ENCODE data around the gene FGGY. TPM values are rescaled to one million over a fixed set of nuclear protein-coding genes. Genes with fewer than 3 reads are reported as not detected.

FGGY gene
- total RNA-seq, 2 experiments from 2014 or later, result 11.9 to 13.6 TPM

DNA sequence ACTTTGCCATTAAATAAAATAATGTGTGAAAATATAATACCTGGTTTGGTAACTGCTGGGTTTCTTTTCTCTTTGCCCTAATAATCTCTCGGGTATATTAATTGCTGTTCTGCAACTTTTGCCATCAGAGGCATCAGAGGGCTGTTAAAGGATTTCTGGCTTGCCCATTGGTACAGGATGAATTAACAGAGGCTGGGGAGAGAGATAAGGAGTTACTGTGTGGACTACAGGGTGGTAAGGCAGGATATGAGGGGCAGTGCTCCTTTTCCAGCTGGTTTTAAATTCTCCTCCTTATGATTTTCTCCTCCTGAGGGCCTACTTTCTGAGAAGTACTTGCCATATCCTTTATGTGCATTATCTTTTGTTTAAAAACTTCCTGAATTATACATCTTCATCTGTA is 48.3 kb downstream of the FGGY start:
- Mint-ChIP-seq H3K9me3 (no peaks in the 10 kb centered on the region), H3K27ac (no peak overlapping the region), H3K36me3 (ENCODE audit: low read depth) (peaks cover 11% of the 10 kb centered on the region), H3K4me3 (no peak overlapping the region), H3K27me3 (no peaks in the 10 kb centered on the region), H3K4me1 (ENCODE audit: low read depth) (no peaks in the 10 kb centered on the region)
- no peak for ATAC-seq
- no peak for DNase-seq
- intact Hi-C loops (cut with micrococcal nuclease), result no loop called here
- ChIA-PET POLR2A (no interaction called here), CTCF (no interaction called here)
- TF ChIP-seq, protein P1, sequence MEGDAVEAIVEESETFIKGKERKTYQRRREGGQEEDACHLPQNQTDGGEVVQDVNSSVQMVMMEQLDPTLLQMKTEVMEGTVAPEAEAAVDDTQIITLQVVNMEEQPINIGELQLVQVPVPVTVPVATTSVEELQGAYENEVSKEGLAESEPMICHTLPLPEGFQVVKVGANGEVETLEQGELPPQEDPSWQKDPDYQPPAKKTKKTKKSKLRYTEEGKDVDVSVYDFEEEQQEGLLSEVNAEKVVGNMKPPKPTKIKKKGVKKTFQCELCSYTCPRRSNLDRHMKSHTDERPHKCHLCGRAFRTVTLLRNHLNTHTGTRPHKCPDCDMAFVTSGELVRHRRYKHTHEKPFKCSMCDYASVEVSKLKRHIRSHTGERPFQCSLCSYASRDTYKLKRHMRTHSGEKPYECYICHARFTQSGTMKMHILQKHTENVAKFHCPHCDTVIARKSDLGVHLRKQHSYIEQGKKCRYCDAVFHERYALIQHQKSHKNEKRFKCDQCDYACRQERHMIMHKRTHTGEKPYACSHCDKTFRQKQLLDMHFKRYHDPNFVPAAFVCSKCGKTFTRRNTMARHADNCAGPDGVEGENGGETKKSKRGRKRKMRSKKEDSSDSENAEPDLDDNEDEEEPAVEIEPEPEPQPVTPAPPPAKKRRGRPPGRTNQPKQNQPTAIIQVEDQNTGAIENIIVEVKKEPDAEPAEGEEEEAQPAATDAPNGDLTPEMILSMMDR (IDR thresholded peaks at IDR 0.05), result no peak

DNA sequence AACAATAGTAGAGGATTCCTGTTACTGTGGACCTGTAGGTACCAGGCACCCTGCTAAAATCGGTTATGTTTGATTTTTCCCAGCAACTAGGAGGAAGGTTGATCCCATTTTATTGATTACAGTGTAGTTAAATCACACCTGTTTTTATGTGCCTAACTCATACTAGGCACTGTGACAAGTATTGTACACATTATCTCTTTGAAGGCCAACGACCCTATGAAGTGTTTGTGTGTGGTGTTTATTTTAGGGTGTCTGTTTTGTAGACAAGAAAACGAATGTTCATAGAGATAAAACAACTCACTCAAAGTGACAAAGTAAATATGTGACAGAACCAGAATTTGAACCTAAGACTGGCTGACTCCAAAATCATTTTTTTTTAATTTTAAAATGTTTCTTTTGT is 49.5 kb downstream of the FGGY start:
- no peak overlapping the region for H3K27ac Mint-ChIP-seq
- ChIA-PET CTCF (no interaction called here), POLR2A (no interaction called here)
- ATAC-seq (no peak), DNase-seq (no peak)
- H3K27me3 Mint-ChIP-seq, result no peaks in the 10 kb centered on the region
- H3K4me3 Mint-ChIP-seq, result no peak overlapping the region
- TF ChIP-seq, protein P1 (IDR thresholded peaks at IDR 0.05), result no peak
- no peaks in the 10 kb centered on the region for H3K9me3 Mint-ChIP-seq
- H3K36me3 Mint-ChIP-seq (ENCODE audit: low read depth), result peaks cover 11% of the 10 kb centered on the region
- H3K4me1 Mint-ChIP-seq (ENCODE audit: low read depth), result no peaks in the 10 kb centered on the region
- intact Hi-C loops (cut with micrococcal nuclease), result no loop called here

DNA sequence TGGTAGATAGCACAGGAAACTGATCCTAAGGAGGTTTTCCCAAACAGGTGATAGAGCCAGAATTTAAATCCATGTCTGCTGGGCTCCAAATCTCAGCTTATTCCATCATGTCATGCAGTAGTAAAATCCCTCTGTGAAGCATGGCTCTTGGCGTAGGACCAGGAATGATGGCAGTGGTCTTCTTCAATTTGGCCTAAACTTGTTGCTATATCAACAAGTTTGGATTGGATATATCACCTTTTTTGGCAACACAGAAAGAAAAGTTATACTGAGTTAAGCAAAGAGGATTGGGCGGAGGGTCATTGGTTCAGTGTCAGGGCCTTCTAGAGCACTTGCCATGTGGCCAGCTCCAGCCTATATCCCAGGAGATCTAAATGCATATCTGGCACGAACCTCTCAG is 52.2 kb downstream of the FGGY start:
- Mint-ChIP-seq H3K4me1 (ENCODE audit: low read depth) (no peaks in the 10 kb centered on the region), H3K36me3 (ENCODE audit: low read depth) (peaks cover 9% of the 10 kb centered on the region), H3K27me3 (no peaks in the 10 kb centered on the region), H3K4me3 (no peak overlapping the region), H3K27ac (no peak overlapping the region), H3K9me3 (no peaks in the 10 kb centered on the region)
- POLR2A ChIA-PET, result no interaction called here
- DNase-seq (no peak), ATAC-seq (no peak)
- intact Hi-C loops (cut with micrococcal nuclease), result no loop called here
- CTCF ChIA-PET, result no interaction called here
- TF ChIP-seq, protein P1 (IDR thresholded peaks at IDR 0.05), result no peak

DNA sequence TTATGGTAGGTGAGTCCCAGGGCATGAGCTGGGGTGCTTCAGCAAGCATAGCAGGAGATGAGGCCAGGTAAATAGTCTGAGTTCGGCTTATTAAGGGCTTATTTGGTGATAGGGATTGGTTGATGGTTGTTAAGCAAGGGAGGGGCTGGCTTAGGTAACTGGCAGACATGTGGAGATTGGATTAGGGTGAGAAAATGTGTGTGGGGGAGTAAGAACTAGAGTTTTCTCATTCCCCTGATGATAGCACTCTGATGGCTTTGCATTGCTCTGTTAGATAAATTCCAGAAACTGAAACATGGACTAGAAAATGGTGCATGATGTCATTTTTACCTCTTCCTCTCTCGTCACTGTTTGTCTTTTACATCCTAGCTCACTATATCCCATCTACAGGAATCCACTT is 53.6 kb downstream of the FGGY start:
- ATAC-seq (no peak), DNase-seq (no peak)
- H3K4me1 Mint-ChIP-seq (ENCODE audit: low read depth), result peaks cover 9% of the 10 kb centered on the region
- no peaks in the 10 kb centered on the region for H3K9me3 Mint-ChIP-seq
- ChIA-PET CTCF (no interaction called here), POLR2A (no interaction called here)
- no peak overlapping the region for H3K4me3 Mint-ChIP-seq
- H3K27ac Mint-ChIP-seq, result no peak overlapping the region
- intact Hi-C loops (cut with micrococcal nuclease), result no loop called here
- peaks cover 13% of the 10 kb centered on the region for H3K36me3 Mint-ChIP-seq (ENCODE audit: low read depth)
- no peaks in the 10 kb centered on the region for H3K27me3 Mint-ChIP-seq
- TF ChIP-seq, protein P1 (IDR thresholded peaks at IDR 0.05), result no peak

DNA sequence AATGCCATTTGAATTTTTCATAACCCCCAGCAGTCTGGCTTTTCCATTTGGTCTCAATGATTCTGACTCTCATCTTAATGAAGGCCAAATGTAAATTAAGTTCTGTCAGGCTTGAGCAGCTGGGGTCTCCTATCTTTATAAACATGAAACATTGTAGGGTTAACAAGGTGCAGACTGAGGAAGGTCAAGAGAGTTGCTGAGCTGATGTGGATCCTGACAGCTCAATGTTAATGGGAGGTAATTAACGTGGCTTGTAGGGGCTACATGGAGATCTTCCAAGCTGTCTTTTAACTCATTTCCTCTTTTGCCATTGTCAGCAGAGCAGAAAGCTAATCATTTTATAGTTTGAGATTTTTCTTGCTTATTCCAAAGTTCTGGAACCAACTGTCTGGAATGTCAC is 55.2 kb downstream of the FGGY start:
- H3K36me3 Mint-ChIP-seq (ENCODE audit: low read depth), result peaks cover 7% of the 10 kb centered on the region
- intact Hi-C loops (cut with micrococcal nuclease), result no loop called here
- no peak for ATAC-seq
- H3K27ac Mint-ChIP-seq, result no peak overlapping the region
- no peaks in the 10 kb centered on the region for H3K27me3 Mint-ChIP-seq
- ChIA-PET CTCF (interaction anchor here (0.5 to 1.0 kb wide), 2 partner anchors 347 to 1390 kb away, joined by 3 read pairs; no protein-coding TSS in a partner anchor), POLR2A (no interaction called here)
- TF ChIP-seq, protein P1 (IDR thresholded peaks at IDR 0.05), result no peak
- H3K4me1 Mint-ChIP-seq (ENCODE audit: low read depth), result peaks cover 9% of the 10 kb centered on the region
- DNase-seq, result no peak
- H3K9me3 Mint-ChIP-seq, result no peaks in the 10 kb centered on the region
- H3K4me3 Mint-ChIP-seq, result no peak overlapping the region
